ENCODE data around the gene CYSLTR2. TPM values are rescaled to one million over a fixed set of nuclear protein-coding genes. Genes with fewer than 3 reads are reported as not detected.

The CYSLTR2 gene
- total and polyA plus RNA-seq, 2 of the 8 experiments (the other 6 are each of a cell fraction or from before 2014, with no cell fraction given): not detected

GRCh38 chr13:48715977-48716376 is 62.2 kb downstream of the CYSLTR2 start:
- Histone ChIP-seq H2AFZ (ENCODE audit: low read length) (no peak overlapping the region), H3K79me2 (ENCODE audit: control insufficient read depth in 1 of 2, insufficient read depth in 2 of 2, low read length in 2 of 2) (no peaks in the 10 kb centered on the region), H2BK12ac (ENCODE audit: low read depth, low read length) (no peak overlapping the region), H2BK20ac (ENCODE audit: low read length) (no peak overlapping the region), H3K4me1 (replicated peaks in 1 of 4; ENCODE audit: control insufficient read depth in 3 of 4, insufficient read depth in 4 of 4, low read length in 3 of 4) (no peaks in the 10 kb centered on the region), H3K27me3 (replicated peaks in 1 of 4; ENCODE audit: control insufficient read depth in 3 of 4, extremely low read depth in 1 of 4, insufficient read depth in 3 of 4, low read length in 3 of 4) (no peaks in the 10 kb centered on the region), H4K5ac (ENCODE audit: insufficient read length, low read depth, low read length) (no peak overlapping the region), H2BK5ac (ENCODE audit: low read depth, low read length) (no peak overlapping the region), H3K4ac (replicated peaks; ENCODE audit: insufficient read length, low read depth, low read length) (no peak overlapping the region), H2BK120ac (replicated peaks; ENCODE audit: low read depth, low read length) (no peak overlapping the region), H3K14ac (ENCODE audit: insufficient read length) (no peak overlapping the region), H3K56ac (replicated peaks; ENCODE audit: insufficient read length, low read depth, low read length) (no peak overlapping the region), H3K4me3 (ENCODE audit: extremely low read depth in 1 of 4, insufficient read depth in 2 of 4, low read depth in 3 of 4, low read length in 4 of 4) (no peak overlapping the region), H3K9ac (replicated peaks in 1 of 4; ENCODE audit: extremely low read depth in 1 of 4, low read depth in 3 of 4, low read length in 3 of 4) (no peak overlapping the region), H3K18ac (ENCODE audit: extremely low read depth, low read length) (no peak overlapping the region), H3K23ac (ENCODE audit: insufficient read length) (no peak overlapping the region), H3K79me1 (ENCODE audit: low read depth, low read length) (no peaks in the 10 kb centered on the region), H3K4me2 (ENCODE audit: insufficient read depth in 1 of 2, low read depth in 2 of 2, low read length in 2 of 2) (no peak overlapping the region), H3K9me3 (ENCODE audit: insufficient read depth in 2 of 2, low read depth in 1 of 2, low read length in 1 of 2) (peaks cover 32 to 36% of the 10 kb centered on the region in 2 experiments), H2AK5ac (ENCODE audit: low read depth, low read length) (no peak overlapping the region), H3K36me3 (ENCODE audit: control insufficient read depth in 2 of 4, insufficient read depth in 4 of 4, low read length in 3 of 4) (no peaks in the 10 kb centered on the region), H3K27ac (ENCODE audit: low read depth, low read length) (no peak overlapping the region), H4K20me1 (replicated peaks in 1 of 2; ENCODE audit: control insufficient read depth in 1 of 2, insufficient read depth in 2 of 2, low read length in 2 of 2) (no peaks in the 10 kb centered on the region), H4K8ac (ENCODE audit: extremely low read depth, insufficient read depth, low read length) (no peak overlapping the region), H3K23me2 (ENCODE audit: low read depth, low read length) (no peaks in the 10 kb centered on the region; the same call in 1 of the 2 replicates), H4K91ac (replicated peaks; ENCODE audit: insufficient read length, low read length) (no peak overlapping the region), H2BK15ac (ENCODE audit: low read length) (no peak overlapping the region)
- WGBS, 2 experiments (ENCODE audit: extremely low coverage in 1 of 2, insufficient coverage in 1 of 2, insufficient read length in 1 of 2, insufficient replicate concordance in 2 of 2, low coverage in 1 of 2, low lambda C conversion rate in 2 of 2, missing lambda C conversion rate in 1 of 2): 88% methylated on average over 1 of the region's 1 CpG; no CpG with 5 or more reads in 1 of the 2 experiments
- no peak for DNase-seq (ENCODE audit: low read depth in 1 of 2, low spot score in 2 of 2)
- no peak for FAIRE-seq
- ChIA-PET CTCF (ENCODE audit: partially characterized antibody) (interaction anchor here (1.9 kb wide), 1 partner anchor 15 kb away, joined by 5 read pairs; no protein-coding TSS in a partner anchor), POLR2A (ENCODE audit: partially characterized antibody) (no interaction called here)
- TF ChIP-seq CBX5 (IDR thresholded peaks at IDR 0.05; ENCODE audit: low read depth, low read length) (no peak), TAF7 (optimal IDR thresholded peaks at IDR 0.05; ENCODE audit: borderline replicate concordance, low read depth, low read length) (no peak), E2F6 (IDR thresholded peaks at IDR 0.05) (no peak), POLR2AphosphoS5 (IDR thresholded peaks at IDR 0.05; ENCODE audit: low read depth, low read length) (no peak), POLR2A (IDR thresholded peaks at IDR 0.05; ENCODE audit: control extremely low read depth in 1 of 2, low read depth in 2 of 2, low read length in 2 of 2) (no peak), TCF12 (IDR thresholded peaks at IDR 0.05; ENCODE audit: low read depth, low read length) (no peak), SAP30 (IDR thresholded peaks at IDR 0.05; ENCODE audit: insufficient read depth, insufficient replicate concordance, low read length) (no peak), KDM4A (IDR thresholded peaks at IDR 0.05; ENCODE audit: low read depth, low read length, severe bottlenecking) (no peak), RNF2 (IDR thresholded peaks at IDR 0.05; ENCODE audit: borderline replicate concordance, low read depth, low read length, missing control alignments, poor library complexity, severe bottlenecking) (no peak), EZH2 (IDR thresholded peaks at IDR 0.05; ENCODE audit: low read depth, low read length, severe bottlenecking) (no peak), SP2 (IDR thresholded peaks at IDR 0.05; ENCODE audit: low read length) (no peak)
- TF ChIP-seq, protein P1, sequence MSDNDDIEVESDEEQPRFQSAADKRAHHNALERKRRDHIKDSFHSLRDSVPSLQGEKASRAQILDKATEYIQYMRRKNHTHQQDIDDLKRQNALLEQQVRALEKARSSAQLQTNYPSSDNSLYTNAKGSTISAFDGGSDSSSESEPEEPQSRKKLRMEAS (IDR thresholded peaks at IDR 0.05): no peak
